Measurements from ENCODE around the gene ZNF79.

ZNF79 gene

GRCh38 chr9:127430415-127430814 lies 6.2 kb downstream of the ZNF79 start:
- DNase-seq: no peak

- peak; percentile 21 for DNase-seq
Measured at GRCh38 chr9:127437497-127438264, 13.5 kb downstream of the ZNF79 start.

GRCh38 chr9:127438394-127438793 lies 14.2 kb downstream of the ZNF79 start:
- no peak for DNase-seq

- no peak for DNase-seq
Measured at GRCh38 chr9:127444283-127444920, 20.2 kb downstream of the ZNF79 start.

- no peak for DNase-seq
Measured at GRCh38 chr9:127444921-127445850, 21.0 kb downstream of the ZNF79 start.

- DNase-seq: no peak
Measured at GRCh38 chr9:127445851-127446712, 21.9 kb downstream of the ZNF79 start.

- no peak for DNase-seq
Measured at GRCh38 chr9:127446713-127447415, 22.7 kb downstream of the ZNF79 start.

- DNase-seq: no peak
Measured at GRCh38 chr9:127447416-127448111, 23.4 kb downstream of the ZNF79 start.

GRCh38 chr9:127448112-127448805 lies 24.1 kb downstream of the ZNF79 start:
- DNase-seq: no peak

GRCh38 chr9:127449332-127449966 lies 25.3 kb downstream of the ZNF79 start:
- no peak for DNase-seq

GRCh38 chr9:127450243-127450760 lies 26.1 kb downstream of the ZNF79 start:
- DNase-seq: no peak

- peak; percentile 100 for DNase-seq
Measured at GRCh38 chr9:127450830-127451607, 26.8 kb downstream of the ZNF79 start, which contains the start of the genes LRSAM1 and RPL12. LRSAM1 (plus strand) TSS chr9:127451510; CDS start chr9:127454528, 3,018 bp downstream. RPL12 (minus strand) TSS chr9:127451406; CDS start chr9:127451317, 89 bp downstream.

- no peak for DNase-seq
Measured at GRCh38 chr9:127451608-127451857, 27.4 kb downstream of the ZNF79 start.

- DNase-seq: peak; percentile 9
Measured at GRCh38 chr9:127451858-127452656, 27.9 kb downstream of the ZNF79 start.

GRCh38 chr9:127452691-127453090 lies 28.5 kb downstream of the ZNF79 start:
- DNase-seq: no peak

GRCh38 chr9:127455324-127455992 lies 31.3 kb downstream of the ZNF79 start:
- no peak for DNase-seq

GRCh38 chr9:127457191-127457878 lies 33.2 kb downstream of the ZNF79 start:
- DNase-seq: no peak
